Panc1 (cell line): ENCODE measurements around the gene MED13L. TPM values are rescaled to one million over a fixed set of nuclear protein-coding genes. Genes with fewer than 3 reads are reported as not detected.

Source experiments
- ATAC-seq: fragments of 200-7000 bp; cut with Tn5 transposase; 2 replicates; pipeline ENCODE4 v1.9.1; 2020; ENCODE audit warnings: mild to moderate bottlenecking, moderate library complexity
- BruUV-seq: library from RNA; stranded (reverse); fragments of 400-500 nt; replicated peaks from 2 replicates; lab custom pipeline; 2021; lab: Mats Ljungman, UMichigan
- CTCF ChIA-PET: fragments of 300-600 bp; sonication (Branson Sonifier 250); formaldehyde crosslinking; loops from one replicate; lab custom pipeline; 2022; ENCODE audit warnings: antibody characterized with exemption; lab: Charles Lee
- POLR2A ChIA-PET: fragments of 300-600 bp; sonication (Branson Sonifier 250); formaldehyde crosslinking; loops from one replicate; lab custom pipeline; 2022; ENCODE audit warnings: antibody characterized with exemption; lab: Charles Lee
- DNase-seq: peaks from one replicate; pipeline ENCODE4 v3.0.0-alpha.2; 2010; ENCODE audit warnings: low read depth, low spot score
- H3K27ac ChIP-seq: 2 replicates; pipeline ENCODE4 v1.5.1; 2011; ENCODE audit warnings: mild to moderate bottlenecking, low read length, inconsistent platforms
- H3K27me3 ChIP-seq: fragments of 200-500 bp; sonication (Bioruptor generic); 2 replicates; pipeline ENCODE4 v1.6.0; 2014; ENCODE audit warnings: low read length, inconsistent platforms; ENCODE audit not compliant: control insufficient read depth, insufficient read depth
- H3K36me3 ChIP-seq: fragments of 200-500 bp; sonication (Bioruptor generic); 2 replicates; pipeline ENCODE4 v1.5.1; 2014; ENCODE audit warnings: inconsistent platforms, mild to moderate bottlenecking, low read length, moderate library complexity; ENCODE audit not compliant: control insufficient read depth, insufficient read depth
- H3K4me1 ChIP-seq: 2 replicates; pipeline ENCODE4 v1.5.1; 2011; ENCODE audit warnings: inconsistent platforms, mild to moderate bottlenecking, low read length, moderate library complexity; ENCODE audit not compliant: control insufficient read depth, insufficient read depth
- H3K4me3 ChIP-seq, 2 experiments: 2 replicates each; pipeline ENCODE4 v1.5.1; 2011 to 2012; ENCODE audit warnings: low read depth in 2 of 2, low read length in 2 of 2, mild to moderate bottlenecking in 2 of 2, inconsistent platforms in 1 of 2, moderate library complexity in 1 of 2
- H3K9me3 ChIP-seq: fragments of 200-500 bp; sonication (Bioruptor generic); 2 replicates; pipeline ENCODE4 v1.5.1; 2014; ENCODE audit warnings: low read depth, mild to moderate bottlenecking, inconsistent platforms, low read length, moderate library complexity; ENCODE audit not compliant: control insufficient read depth, insufficient read depth
- POLR2AphosphoS5 ChIP-seq: IDR thresholded peaks from 2 replicates; pipeline ENCODE4 v1.6.1; 2012; ENCODE audit warnings: mild to moderate bottlenecking, low read depth, low read length, moderate library complexity
- SIN3A ChIP-seq: IDR thresholded peaks from 2 replicates; pipeline ENCODE4 v1.6.1; 2012; ENCODE audit warnings: low read depth, mild to moderate bottlenecking, low read length, moderate library complexity, borderline replicate concordance; ENCODE audit not compliant: insufficient read depth
- TCF7L2 ChIP-seq: IDR thresholded peaks from 2 replicates; pipeline ENCODE4 v1.6.1; 2011; ENCODE audit warnings: mild to moderate bottlenecking, low read depth, low read length, inconsistent platforms
- in situ Hi-C: cut with HindIII; loops from 2 replicates; pipeline ENCODE4 v1.10.0; 2016; ENCODE audit warnings: low sequenced_read_pairs, low pct_unique_long_range_greater_than_20kb
- intact Hi-C: fragments of 100-400 bp; cut with micrococcal nuclease; formaldehyde crosslinking; loops from one replicate; pipeline ENCODE4 v1.10.0; 2022; ENCODE audit not compliant: unreplicated experiment
- total RNA-seq: library from RNA; stranded (reverse); gene quantifications from one replicate; pipeline ENCODE4 v1.2.1, GENCODE V29; 2021; ENCODE audit not compliant: unreplicated experiment
- TF ChIP-seq, protein P1 (sequence below), 2 experiments: IDR thresholded peaks; 2 replicates each; pipeline ENCODE4 v1.6.1; 2011 to 2012; ENCODE audit warnings: low read depth in 2 of 2, control low read depth in 1 of 2, low read length in 1 of 2, mild to moderate bottlenecking in 1 of 2, moderate library complexity in 1 of 2; ENCODE audit not compliant: insufficient read depth in 1 of 2
- TF ChIP-seq, protein P2 (sequence below): fragments of 450-650 bp; IDR thresholded peaks from 2 replicates; pipeline ENCODE4 v1.5.1; 2017; ENCODE audit warnings: mild to moderate bottlenecking

Gene MED13L
- total RNA-seq, 1 experiment from 2014 or later: 170 TPM

DNA sequence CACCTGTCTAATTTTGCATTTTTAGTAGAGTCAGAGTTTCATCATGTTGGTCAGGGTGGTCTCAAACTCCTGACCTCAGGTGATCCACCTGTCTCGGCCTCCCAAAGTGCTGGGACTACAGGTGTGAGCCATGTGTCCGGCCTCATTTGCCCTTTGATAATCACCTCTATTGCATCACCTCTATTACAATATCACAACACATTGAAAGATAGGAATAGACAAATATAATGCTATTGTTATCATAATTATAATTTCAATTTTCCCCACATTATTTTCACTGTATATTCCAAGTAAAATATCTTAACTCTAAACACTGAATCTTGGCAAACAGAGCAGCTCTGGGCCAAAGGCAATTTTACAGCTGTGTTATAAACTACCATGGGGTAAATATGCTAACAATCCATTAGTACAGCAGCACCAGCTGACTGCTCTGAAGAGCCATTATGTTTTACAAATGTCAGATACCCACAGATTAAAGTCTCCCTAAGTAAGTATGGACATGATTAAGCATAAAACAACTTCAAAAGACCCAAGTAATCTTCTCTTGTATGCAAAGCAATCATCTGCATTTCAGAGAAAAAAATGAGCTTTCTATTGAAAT, 173.2 kb downstream of the MED13L start:
- no TSS peak for BruUV-seq
- H3K36me3 ChIP-seq: no peaks in the 10 kb centered on the region
- no peak for TF ChIP-seq POLR2AphosphoS5
- TF ChIP-seq, protein P1, sequence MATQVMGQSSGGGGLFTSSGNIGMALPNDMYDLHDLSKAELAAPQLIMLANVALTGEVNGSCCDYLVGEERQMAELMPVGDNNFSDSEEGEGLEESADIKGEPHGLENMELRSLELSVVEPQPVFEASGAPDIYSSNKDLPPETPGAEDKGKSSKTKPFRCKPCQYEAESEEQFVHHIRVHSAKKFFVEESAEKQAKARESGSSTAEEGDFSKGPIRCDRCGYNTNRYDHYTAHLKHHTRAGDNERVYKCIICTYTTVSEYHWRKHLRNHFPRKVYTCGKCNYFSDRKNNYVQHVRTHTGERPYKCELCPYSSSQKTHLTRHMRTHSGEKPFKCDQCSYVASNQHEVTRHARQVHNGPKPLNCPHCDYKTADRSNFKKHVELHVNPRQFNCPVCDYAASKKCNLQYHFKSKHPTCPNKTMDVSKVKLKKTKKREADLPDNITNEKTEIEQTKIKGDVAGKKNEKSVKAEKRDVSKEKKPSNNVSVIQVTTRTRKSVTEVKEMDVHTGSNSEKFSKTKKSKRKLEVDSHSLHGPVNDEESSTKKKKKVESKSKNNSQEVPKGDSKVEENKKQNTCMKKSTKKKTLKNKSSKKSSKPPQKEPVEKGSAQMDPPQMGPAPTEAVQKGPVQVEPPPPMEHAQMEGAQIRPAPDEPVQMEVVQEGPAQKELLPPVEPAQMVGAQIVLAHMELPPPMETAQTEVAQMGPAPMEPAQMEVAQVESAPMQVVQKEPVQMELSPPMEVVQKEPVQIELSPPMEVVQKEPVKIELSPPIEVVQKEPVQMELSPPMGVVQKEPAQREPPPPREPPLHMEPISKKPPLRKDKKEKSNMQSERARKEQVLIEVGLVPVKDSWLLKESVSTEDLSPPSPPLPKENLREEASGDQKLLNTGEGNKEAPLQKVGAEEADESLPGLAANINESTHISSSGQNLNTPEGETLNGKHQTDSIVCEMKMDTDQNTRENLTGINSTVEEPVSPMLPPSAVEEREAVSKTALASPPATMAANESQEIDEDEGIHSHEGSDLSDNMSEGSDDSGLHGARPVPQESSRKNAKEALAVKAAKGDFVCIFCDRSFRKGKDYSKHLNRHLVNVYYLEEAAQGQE (IDR thresholded peaks at IDR 0.05; ENCODE audit: insufficient read depth in 1 of 2, low read depth in 2 of 2, low read length in 1 of 2): no peak
- DNase-seq (no peak), ATAC-seq (no peak)
- no peaks in the 10 kb centered on the region for H3K27me3 ChIP-seq
- no peak overlapping the region for H3K27ac ChIP-seq
- H3K9me3 ChIP-seq: no peaks in the 10 kb centered on the region
- POLR2A ChIA-PET: no interaction called here
- in situ Hi-C loops (no loop called here), intact Hi-C loops (no loop called here)
- H3K4me3 ChIP-seq: no peak overlapping the region
- no peaks in the 10 kb centered on the region; the same call in 1 of the 2 replicates for H3K4me1 ChIP-seq
- CTCF ChIA-PET: no interaction called here

DNA sequence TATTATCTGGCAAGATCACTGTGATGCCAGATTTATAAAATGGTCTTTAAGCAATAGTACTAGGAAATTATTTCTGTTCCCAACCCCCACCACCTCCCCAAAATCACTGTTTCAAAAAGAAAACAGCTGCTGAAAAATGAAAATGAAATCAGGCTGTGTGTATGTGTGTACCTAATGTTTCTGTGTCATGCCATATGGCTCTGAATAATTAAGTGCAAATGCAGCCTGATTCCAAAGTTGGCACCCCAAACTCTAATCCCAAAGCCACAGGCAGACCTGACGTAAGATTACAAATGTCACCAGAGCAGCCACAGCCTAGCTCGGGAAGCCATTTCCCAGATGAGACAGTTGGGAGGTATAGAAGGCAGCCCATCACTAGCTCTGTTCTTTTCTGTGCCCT, 175.5 kb downstream of the MED13L start:
- Histone ChIP-seq H3K36me3 (no peaks in the 10 kb centered on the region), H3K27ac (no peak overlapping the region), H3K4me1 (no peaks in the 10 kb centered on the region; the same call in 1 of the 2 replicates), H3K4me3 (no peak overlapping the region), H3K27me3 (no peaks in the 10 kb centered on the region), H3K9me3 (no peaks in the 10 kb centered on the region)
- POLR2A ChIA-PET: no interaction called here
- DNase-seq (no peak), ATAC-seq (no peak)
- intact Hi-C loops (no loop called here), in situ Hi-C loops (no loop called here)
- no peak for TF ChIP-seq SIN3A
- TF ChIP-seq, protein P1 (IDR thresholded peaks at IDR 0.05; ENCODE audit: insufficient read depth in 1 of 2, low read depth in 2 of 2, low read length in 1 of 2): no peak
- TF ChIP-seq TCF7L2: no peak
- TF ChIP-seq, protein P2, sequence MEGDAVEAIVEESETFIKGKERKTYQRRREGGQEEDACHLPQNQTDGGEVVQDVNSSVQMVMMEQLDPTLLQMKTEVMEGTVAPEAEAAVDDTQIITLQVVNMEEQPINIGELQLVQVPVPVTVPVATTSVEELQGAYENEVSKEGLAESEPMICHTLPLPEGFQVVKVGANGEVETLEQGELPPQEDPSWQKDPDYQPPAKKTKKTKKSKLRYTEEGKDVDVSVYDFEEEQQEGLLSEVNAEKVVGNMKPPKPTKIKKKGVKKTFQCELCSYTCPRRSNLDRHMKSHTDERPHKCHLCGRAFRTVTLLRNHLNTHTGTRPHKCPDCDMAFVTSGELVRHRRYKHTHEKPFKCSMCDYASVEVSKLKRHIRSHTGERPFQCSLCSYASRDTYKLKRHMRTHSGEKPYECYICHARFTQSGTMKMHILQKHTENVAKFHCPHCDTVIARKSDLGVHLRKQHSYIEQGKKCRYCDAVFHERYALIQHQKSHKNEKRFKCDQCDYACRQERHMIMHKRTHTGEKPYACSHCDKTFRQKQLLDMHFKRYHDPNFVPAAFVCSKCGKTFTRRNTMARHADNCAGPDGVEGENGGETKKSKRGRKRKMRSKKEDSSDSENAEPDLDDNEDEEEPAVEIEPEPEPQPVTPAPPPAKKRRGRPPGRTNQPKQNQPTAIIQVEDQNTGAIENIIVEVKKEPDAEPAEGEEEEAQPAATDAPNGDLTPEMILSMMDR: no peak
- no peak for TF ChIP-seq POLR2AphosphoS5
- no TSS peak for BruUV-seq
- CTCF ChIA-PET: no interaction called here
